GM23248 (cell line): Measurements from ENCODE around the gene ATP10A. TPM values are rescaled to one million over a fixed set of nuclear protein-coding genes. Genes with fewer than 3 reads are reported as not detected.

Source experiments
- DNase-seq: peaks from one replicate; pipeline ENCODE4 v3.0.0-alpha.2; 2015
- H2AFZ ChIP-seq: fragments of 200-600 bp; sonication (generic); 2 replicates; pipeline ENCODE4 v1.6.1; 2016; ENCODE audit warnings: antibody characterized with exemption
- H3F3A ChIP-seq: fragments of 200-600 bp; sonication (generic); 2 replicates; pipeline ENCODE4 v1.6.1; 2016; ENCODE audit warnings: mild to moderate bottlenecking, antibody characterized with exemption, mixed run types; ENCODE audit not compliant: insufficient read depth
- H3K27ac ChIP-seq: fragments of 200-600 bp; sonication (generic); 2 replicates; pipeline ENCODE4 v1.5.1; 2016; ENCODE audit warnings: mild to moderate bottlenecking
- H3K27me3 ChIP-seq: fragments of 200-600 bp; sonication (generic); replicated peaks from 2 replicates; pipeline ENCODE4 v1.6.1; 2016; ENCODE audit warnings: mild to moderate bottlenecking; ENCODE audit not compliant: insufficient read depth
- H3K36me3 ChIP-seq: fragments of 200-600 bp; sonication (generic); 2 replicates; pipeline ENCODE4 v1.6.1; 2016; ENCODE audit warnings: low read depth, mild to moderate bottlenecking
- H3K4me1 ChIP-seq: fragments of 200-600 bp; sonication (generic); 2 replicates; pipeline ENCODE4 v1.6.1; 2016; ENCODE audit warnings: mild to moderate bottlenecking; ENCODE audit not compliant: insufficient read depth
- H3K4me2 ChIP-seq: fragments of 200-600 bp; sonication (generic); one replicate; pipeline ENCODE4 v1.6.1; 2016; ENCODE audit warnings: mild to moderate bottlenecking; ENCODE audit not compliant: unreplicated experiment
- H3K4me3 ChIP-seq: fragments of 200-600 bp; sonication (generic); 2 replicates; pipeline ENCODE4 v1.5.1; 2016; ENCODE audit warnings: mild to moderate bottlenecking
- H3K79me2 ChIP-seq: fragments of 200-600 bp; sonication (generic); 2 replicates; pipeline ENCODE4 v1.6.1; 2016; ENCODE audit warnings: mild to moderate bottlenecking; ENCODE audit not compliant: insufficient read depth
- H3K9ac ChIP-seq: fragments of 200-600 bp; sonication (generic); 2 replicates; pipeline ENCODE4 v1.6.1; 2016; ENCODE audit warnings: mild to moderate bottlenecking
- H3K9me2 ChIP-seq: fragments of 200-600 bp; sonication (generic); 2 replicates; pipeline ENCODE4 v1.6.1; 2016; ENCODE audit warnings: mixed run types, mild to moderate bottlenecking, moderate library complexity; ENCODE audit not compliant: insufficient read depth
- H3K9me3 ChIP-seq: fragments of 200-600 bp; sonication (generic); one replicate; pipeline ENCODE4 v1.6.1; 2017; ENCODE audit warnings: low read depth
- H4K20me1 ChIP-seq: fragments of 200-600 bp; sonication (generic); 2 replicates; pipeline ENCODE4 v1.6.0; 2016; ENCODE audit not compliant: insufficient read depth
- EZH2 ChIP-seq: fragments of 200-600 bp; sonication (generic); IDR thresholded peaks from 2 replicates; pipeline ENCODE4 v1.6.1; 2018; ENCODE audit warnings: antibody characterized with exemption, mild to moderate bottlenecking; ENCODE audit not compliant: insufficient read depth, poor library complexity, severe bottlenecking
- EZH2phosphoT487 ChIP-seq: fragments of 200-600 bp; sonication (generic); IDR thresholded peaks from 2 replicates; pipeline ENCODE4 v1.6.1; 2018; ENCODE audit warnings: antibody characterized with exemption, moderate library complexity, mild to moderate bottlenecking, low read depth; ENCODE audit not compliant: insufficient read depth
- WGBS, 2 experiments: methylation state at CpG; one replicate each; pipeline ENCODE4 v1.1.6; 2015 to 2017; ENCODE audit warnings: low lambda C conversion rate in 2 of 2, low coverage in 1 of 2; ENCODE audit errors: missing lambda C conversion rate in 2 of 2; 5-methylcytosine and 5-hydroxymethylcytosine counted together
- in situ Hi-C: fragments of 300-500 bp; cut with MboI; formaldehyde crosslinking; loops from 2 replicates; pipeline ENCODE4 v1.15.0; 2020
- polyA plus RNA-seq: library from polyadenylated mRNA; unstranded; fragments of >200 nt; fragmentation: Nextera tagmentation; extraction: Ambion mirVana; gene quantifications from 2 replicates; pipeline ENCODE4 v1.2.1, GENCODE V29; 2016
- total RNA-seq: library from RNA; depleted of rRNA; stranded (reverse); fragments of >200 nt; shearing (Covaris generic); gene quantifications from 2 replicates; pipeline ENCODE4 v1.2.3, GENCODE V29; 2014

ATP10A gene
- total and polyA plus RNA-seq, 2 experiments from 2014 or later: 20.4 to 64.1 TPM

DNA sequence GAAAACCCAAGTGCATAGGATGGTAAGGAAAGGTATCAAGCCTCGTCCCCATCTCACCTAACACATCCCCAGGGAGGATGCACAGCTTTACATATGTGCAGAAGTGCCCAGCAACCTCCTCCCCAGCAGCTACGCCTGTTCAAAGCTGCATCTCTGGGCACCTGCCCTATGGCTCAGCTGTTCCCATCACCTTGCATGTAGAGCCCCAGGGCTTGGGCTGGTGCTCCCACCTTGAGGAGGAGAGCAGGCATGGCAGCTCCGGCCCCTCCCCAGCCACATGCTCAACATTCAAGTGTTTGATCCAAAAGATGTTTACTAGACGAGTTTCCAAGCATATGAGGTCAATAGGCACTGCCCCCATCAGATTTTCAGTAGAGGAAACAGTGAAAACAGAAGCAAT lies 173.5 kb downstream of the ATP10A start:
- 75 to 77% methylated on average over 4 of the region's 4 CpGs for WGBS, 2 experiments

DNA sequence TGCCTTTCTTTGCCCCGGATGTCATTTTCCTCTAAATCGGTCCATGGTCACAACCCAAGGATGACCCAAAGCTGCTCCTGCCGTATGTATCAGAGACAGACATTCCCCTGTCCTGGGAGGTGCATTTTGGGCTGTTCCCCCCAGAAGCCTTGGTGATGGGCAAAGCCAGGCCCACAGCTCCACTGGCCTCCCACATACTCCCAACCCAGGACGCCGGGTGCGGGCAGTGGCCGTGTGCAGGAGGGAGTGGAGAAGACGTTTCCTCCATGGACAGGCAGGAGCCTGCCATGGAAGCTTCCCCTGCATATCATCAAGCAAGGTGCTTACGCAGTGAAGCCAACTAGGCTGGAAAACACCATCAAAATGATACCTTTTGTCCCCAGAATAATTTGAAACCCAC lies 175.0 kb downstream of the ATP10A start:
- peaks cover 64% of the 10 kb centered on the region for H3F3A ChIP-seq
- no peak overlapping the region for H2AFZ ChIP-seq
- TF ChIP-seq EZH2 (no peak), EZH2phosphoT487 (no peak)
- peaks cover 42% of the 10 kb centered on the region for H3K4me1 ChIP-seq
- no peak overlapping the region for H3K9ac ChIP-seq
- WGBS, 2 experiments: 98 to 99% methylated on average over 9 of the region's 9 CpGs
- no peaks in the 10 kb centered on the region for H4K20me1 ChIP-seq
- H3K36me3 ChIP-seq: peaks cover 24% of the 10 kb centered on the region
- no peak overlapping the region for H3K4me2 ChIP-seq
- in situ Hi-C loops: no loop called here
- no peak for DNase-seq
- no peaks in the 10 kb centered on the region for H3K9me3 ChIP-seq
- H3K27me3 ChIP-seq: no peaks in the 10 kb centered on the region
- H3K9me2 ChIP-seq: no peaks in the 10 kb centered on the region
- no peak overlapping the region for H3K27ac ChIP-seq
- no peak overlapping the region for H3K4me3 ChIP-seq
- 0 out of 2 replicates have a peak, but pooled peaks cover 3% of the 10 kb centered on the region for H3K79me2 ChIP-seq

More for the DNA sequence above, 173.5 kb downstream of the ATP10A start:
- Histone ChIP-seq H3K27me3 (no peaks in the 10 kb centered on the region), H3K4me3 (no peak overlapping the region), H3K27ac (0 out of 2 replicates have a peak overlapping the region, but pooled peaks have one; percentile 75), H3K79me2 (0 out of 2 replicates have a peak, but pooled peaks cover 3% of the 10 kb centered on the region), H3K4me2 (no peak overlapping the region), H3K9me3 (no peaks in the 10 kb centered on the region), H3F3A (peaks cover 51% of the 10 kb centered on the region), H3K9me2 (no peaks in the 10 kb centered on the region), H4K20me1 (no peaks in the 10 kb centered on the region), H2AFZ (no peak overlapping the region), H3K36me3 (peaks cover 31% of the 10 kb centered on the region), H3K9ac (no peak overlapping the region), H3K4me1 (peaks cover 32% of the 10 kb centered on the region)
- TF ChIP-seq EZH2phosphoT487 (no peak), EZH2 (no peak)
- in situ Hi-C loops: no loop called here
- no peak for DNase-seq

DNA sequence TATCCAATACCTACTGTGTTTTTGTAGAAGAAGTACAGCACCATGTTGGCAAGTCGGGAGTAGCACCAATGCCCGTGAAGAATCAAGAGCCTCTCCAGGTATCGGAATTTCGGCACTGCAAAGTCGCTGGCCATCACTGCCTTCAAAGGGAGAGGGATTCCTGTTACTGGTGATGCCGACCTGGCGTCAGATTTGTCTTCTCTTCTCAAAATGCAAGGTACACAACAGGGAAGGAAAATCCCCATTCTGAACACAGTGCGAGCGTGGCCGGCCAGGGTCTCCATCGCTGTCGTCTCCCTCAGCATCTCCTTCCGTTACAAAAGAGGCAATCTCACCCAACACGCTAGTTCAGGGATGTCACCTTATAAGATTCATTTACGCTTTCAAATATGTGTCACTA lies 175.4 kb downstream of the ATP10A start:
- H3K27ac ChIP-seq: no peak overlapping the region
- no peaks in the 10 kb centered on the region for H3K9me3 ChIP-seq
- no peak for DNase-seq
- no peak overlapping the region for H3K9ac ChIP-seq
- no peak for TF ChIP-seq EZH2
- TF ChIP-seq EZH2phosphoT487: no peak
- H3K27me3 ChIP-seq: no peaks in the 10 kb centered on the region
- H3K4me2 ChIP-seq: no peak overlapping the region
- no peak overlapping the region for H3K4me3 ChIP-seq
- peaks cover 42% of the 10 kb centered on the region for H3K4me1 ChIP-seq
- H3K9me2 ChIP-seq: no peaks in the 10 kb centered on the region
- H3K79me2 ChIP-seq: 0 out of 2 replicates have a peak, but pooled peaks cover 3% of the 10 kb centered on the region
- no peaks in the 10 kb centered on the region for H4K20me1 ChIP-seq
- in situ Hi-C loops: no loop called here
- no peak overlapping the region for H2AFZ ChIP-seq
- H3F3A ChIP-seq: peaks cover 60% of the 10 kb centered on the region
- WGBS, 2 experiments: 92 to 96% methylated on average over 15 of the region's 15 CpGs
- peaks cover 24% of the 10 kb centered on the region for H3K36me3 ChIP-seq

DNA sequence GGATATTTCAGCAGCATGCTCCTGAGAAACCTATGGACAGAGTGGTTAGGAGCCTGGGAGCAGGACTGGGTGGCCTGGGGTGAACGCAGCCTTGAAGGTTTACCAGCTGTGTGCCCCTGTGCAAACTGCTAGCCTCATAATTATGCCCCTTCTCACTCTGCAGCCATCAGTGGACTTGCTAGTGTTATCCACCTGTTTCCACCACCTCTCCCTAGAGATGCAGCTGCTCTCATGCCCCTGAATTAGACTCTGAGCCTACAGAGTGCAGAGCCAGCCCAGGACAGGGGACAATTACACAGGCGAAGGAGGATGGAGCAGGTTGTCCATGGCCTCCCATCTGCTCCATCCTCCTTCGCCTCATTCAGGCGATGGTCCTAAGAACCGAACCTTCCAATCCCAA lies 175.9 kb downstream of the ATP10A start:
- H4K20me1 ChIP-seq: no peaks in the 10 kb centered on the region
- H3K79me2 ChIP-seq: 0 out of 2 replicates have a peak, but pooled peaks cover 3% of the 10 kb centered on the region
- no peak for DNase-seq
- 92 to 95% methylated on average over 5 of the region's 5 CpGs for WGBS, 2 experiments
- peaks cover 42% of the 10 kb centered on the region for H3K4me1 ChIP-seq
- H2AFZ ChIP-seq: no peak overlapping the region
- H3K9me2 ChIP-seq: no peaks in the 10 kb centered on the region
- H3K36me3 ChIP-seq: peaks cover 27% of the 10 kb centered on the region
- no peaks in the 10 kb centered on the region for H3K9me3 ChIP-seq
- in situ Hi-C loops: no loop called here
- H3K4me3 ChIP-seq: no peak overlapping the region
- H3K9ac ChIP-seq: no peak overlapping the region
- no peak overlapping the region for H3K4me2 ChIP-seq
- H3K27me3 ChIP-seq: no peaks in the 10 kb centered on the region
- H3F3A ChIP-seq: peaks cover 56% of the 10 kb centered on the region
- H3K27ac ChIP-seq: no peak overlapping the region
- TF ChIP-seq EZH2phosphoT487 (no peak), EZH2 (no peak)

DNA sequence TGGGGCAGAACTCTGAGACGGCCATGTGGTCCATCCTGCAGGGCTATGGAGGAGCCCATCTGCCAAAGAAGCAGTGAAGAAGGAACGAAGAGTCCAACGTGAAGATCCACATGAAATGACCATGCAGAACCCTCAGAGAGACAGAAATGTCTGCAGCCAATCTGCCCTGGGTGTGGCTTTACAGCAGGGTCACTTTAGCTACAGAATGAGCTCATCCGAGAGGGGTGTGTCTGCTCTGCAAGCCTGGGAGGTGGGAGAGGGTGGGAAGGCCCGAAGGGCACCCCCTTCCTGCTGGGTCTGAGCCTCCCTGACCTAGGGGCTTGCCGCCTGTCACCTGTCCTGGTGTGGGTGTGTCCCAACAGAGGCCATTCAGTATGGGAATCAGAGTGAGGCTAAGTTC lies 176.3 kb downstream of the ATP10A start:
- no peak overlapping the region for H3K4me2 ChIP-seq
- in situ Hi-C loops: no loop called here
- no peaks in the 10 kb centered on the region for H3K9me3 ChIP-seq
- H3K4me1 ChIP-seq: peaks cover 39% of the 10 kb centered on the region
- 89 to 92% methylated on average over 4 of the region's 6 CpGs for WGBS, 2 experiments
- H3K36me3 ChIP-seq: peaks cover 27% of the 10 kb centered on the region
- no peak for DNase-seq
- H3K9me2 ChIP-seq: no peaks in the 10 kb centered on the region
- H3K27ac ChIP-seq: no peak overlapping the region
- no peaks in the 10 kb centered on the region for H4K20me1 ChIP-seq
- TF ChIP-seq EZH2: no peak
- TF ChIP-seq EZH2phosphoT487: no peak
- H2AFZ ChIP-seq: no peak overlapping the region
- H3K79me2 ChIP-seq: 0 out of 2 replicates have a peak, but pooled peaks cover 3% of the 10 kb centered on the region
- H3K4me3 ChIP-seq: no peak overlapping the region
- no peak overlapping the region for H3K9ac ChIP-seq
- no peaks in the 10 kb centered on the region for H3K27me3 ChIP-seq
- H3F3A ChIP-seq: peaks cover 51% of the 10 kb centered on the region
